Effector CD8-positive, alpha-beta T cell (primary cell): ENCODE data around the gene ELOB.
"Not testable (repeated sequence)": the region's sequence is repeated elsewhere in the genome, so short reads cannot be mapped to it uniquely, and the experiment has no call there.

Source experiments
- DNase-seq: peaks from one replicate; lab custom pipeline; 2025; lab: John Stamatoyannopoulos, UW

ELOB gene

DNA sequence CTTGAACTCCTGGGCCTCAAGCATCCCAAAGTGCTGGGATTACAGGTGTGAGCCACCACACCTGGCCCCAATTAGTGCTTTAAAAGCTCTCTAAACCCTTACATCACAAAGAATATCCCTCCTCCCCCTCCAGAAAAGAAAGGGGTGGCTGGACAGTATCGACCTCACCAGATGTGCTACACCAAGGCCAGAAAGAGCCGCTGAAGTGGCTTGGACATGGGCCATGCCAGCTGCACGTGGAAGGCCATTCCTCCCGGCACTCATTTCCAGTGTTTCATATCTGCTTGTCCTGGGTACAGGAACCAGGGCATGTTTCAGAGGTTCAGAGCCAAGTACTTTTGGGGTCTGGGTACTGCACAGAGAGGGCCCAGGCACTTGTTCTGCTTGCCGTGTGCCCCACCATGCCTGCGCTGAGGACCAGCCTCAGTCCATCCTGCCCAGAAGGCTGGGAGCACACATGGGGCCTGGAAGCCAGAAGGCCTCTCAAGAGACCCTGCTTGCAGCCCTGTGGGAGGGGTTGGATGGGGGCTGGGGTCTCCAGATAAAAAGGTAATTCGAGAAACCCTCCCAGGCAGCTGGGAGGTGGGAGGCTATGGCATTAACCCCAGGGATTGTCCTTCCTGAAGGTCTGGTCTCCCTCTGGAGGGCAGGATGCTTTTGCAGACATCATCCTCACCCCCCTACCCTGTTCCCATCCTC is 28.2 kb downstream of the ELOB start:
- no peak for DNase-seq

DNA sequence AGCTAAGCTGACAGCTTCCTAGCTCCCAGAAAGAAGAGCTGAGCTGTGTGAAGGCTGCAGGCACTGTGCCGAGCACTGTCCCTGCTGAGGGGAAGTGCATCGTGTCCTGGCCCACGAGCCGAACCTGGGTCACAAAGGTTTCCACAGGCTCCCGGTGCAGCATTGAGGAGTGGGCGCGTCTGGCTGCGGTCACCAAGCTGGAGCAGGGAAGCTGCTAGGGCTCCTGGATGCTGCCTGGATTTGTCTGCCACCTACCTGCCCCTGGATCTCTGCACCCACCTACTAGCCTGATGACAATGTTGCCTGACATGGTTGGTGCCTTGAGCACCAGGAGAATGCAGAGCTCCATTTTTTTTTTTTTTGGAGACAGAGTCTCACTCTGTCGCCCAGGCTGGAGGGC is 31.1 kb downstream of the ELOB start:
- DNase-seq, result no peak

DNA sequence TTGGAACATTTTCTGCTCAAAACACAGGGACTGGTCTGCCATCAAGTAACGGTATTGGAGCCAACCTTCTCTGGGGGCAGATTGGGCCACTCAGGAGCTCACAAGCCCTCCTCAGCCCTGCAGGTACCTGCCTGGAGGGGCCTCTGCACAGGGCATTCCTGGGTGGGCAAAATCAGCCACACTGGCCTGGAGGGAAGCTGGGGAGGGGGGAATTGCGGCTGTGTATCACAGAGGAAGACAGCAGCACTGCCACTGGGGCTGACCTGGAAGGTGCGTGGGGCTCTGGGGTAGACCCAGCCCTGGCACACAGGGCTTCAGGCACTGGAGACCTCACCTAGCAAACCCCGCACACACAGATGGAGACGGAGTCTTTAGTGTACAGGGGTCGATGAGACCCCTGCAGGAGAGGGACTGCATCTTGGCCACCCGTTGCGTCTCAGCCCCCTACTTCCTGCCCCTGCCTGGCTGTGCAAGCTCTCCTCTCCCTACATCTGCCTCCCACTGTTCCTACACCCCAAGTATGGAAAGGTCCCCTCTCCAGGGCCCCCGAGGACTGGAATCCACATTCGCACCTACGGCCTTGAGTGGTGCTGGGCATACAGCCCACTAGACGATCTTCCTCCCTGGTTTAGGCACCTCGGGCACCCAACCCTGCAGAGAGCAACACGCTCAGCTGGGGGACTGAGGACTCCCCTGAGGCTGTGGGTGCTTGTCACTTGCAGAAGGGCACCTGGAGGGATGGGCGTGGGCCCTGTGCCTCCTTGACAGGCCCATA is 31.8 kb downstream of the ELOB start:
- no peak for DNase-seq

DNA sequence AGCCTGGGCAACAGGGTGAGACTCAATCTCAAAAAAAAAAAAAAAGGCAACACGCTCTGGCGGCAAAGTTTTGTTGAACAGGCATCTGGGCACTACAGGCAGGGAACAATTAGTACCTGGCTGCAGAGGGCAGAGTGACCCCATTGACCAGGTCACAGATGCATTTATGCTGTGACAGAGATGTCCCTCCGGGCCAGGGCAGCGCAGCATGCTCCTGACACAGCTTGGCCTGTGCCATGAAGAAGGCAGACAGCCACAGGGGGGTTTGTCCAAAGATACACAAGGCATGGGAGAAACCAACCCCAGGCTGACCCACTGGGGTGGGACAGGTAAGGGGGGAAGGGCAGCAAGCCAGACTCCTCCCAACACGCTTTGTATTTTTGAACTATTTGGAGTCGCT is 32.4 kb downstream of the ELOB start:
- no peak for DNase-seq

DNA sequence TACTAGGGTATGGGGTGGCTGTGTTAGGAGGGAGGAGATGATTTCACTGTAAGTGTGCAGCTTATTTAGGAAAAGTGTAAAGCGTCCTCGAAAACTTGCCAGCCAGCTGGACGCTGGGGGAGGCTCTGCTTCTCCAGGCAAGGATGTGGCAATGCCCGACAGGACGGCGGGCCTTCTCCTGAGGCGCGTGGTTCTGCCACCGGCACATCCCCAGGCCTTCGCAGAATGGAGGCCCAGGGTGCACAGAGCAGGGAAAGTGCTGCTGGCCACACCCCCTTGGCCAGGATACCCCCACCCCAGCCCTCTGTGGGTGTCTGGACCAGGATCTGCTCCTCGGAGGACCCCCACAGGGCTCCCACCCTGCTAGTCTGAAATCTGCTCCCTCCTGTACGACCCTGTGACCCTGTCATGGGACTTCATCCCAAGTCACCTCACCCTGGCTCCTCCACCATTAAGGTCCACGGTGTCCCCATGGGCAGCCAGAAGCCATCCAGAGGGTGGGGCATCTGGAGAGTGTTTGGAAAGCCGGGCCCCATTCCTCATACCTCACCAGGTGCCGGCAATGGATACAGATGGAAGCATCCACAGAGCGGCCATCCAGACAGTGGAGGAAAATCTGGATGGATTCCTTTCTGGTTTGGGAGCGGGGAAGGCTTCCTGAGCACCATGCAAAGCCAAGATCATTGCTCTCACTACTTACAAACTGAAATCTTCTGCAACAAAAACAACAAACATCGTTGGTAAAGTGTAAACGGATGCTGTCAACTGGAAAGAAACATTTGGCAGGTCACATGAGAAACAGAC is 33.9 kb downstream of the ELOB start:
- no peak for DNase-seq

DNA sequence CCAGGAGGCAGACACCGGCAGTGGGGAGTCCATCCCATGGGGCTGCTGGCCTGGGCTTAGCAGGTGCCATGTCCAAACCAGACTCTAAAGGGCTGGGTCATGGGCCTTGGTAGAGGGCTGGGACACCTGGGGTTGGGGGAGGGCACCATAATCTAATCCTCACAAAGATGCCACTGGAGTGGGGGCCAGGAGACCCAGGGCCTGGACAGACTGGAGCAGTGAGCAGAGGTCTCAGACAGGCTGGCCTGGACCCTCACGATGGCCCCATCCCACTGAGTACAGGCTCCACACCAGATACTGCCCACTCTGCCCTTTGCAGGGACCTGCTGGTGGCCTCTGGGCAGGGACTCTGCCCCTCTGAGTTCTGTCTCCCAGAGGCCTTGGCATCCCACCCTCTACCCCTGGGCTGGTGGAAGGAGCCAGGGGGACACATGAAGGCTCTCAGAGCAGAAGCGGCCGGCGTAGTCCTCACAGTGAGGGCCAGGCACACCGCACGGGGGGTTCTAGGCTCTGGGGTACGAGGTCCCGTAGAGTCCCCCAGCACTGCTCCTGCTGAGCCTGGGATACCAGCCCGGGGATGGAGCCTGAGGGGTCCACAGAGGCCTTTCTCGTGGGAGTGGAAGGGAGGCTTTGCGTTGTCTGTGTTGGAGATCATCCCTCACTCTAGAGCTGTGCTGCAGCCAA is 34.6 kb downstream of the ELOB start:
- no peak for DNase-seq

DNA sequence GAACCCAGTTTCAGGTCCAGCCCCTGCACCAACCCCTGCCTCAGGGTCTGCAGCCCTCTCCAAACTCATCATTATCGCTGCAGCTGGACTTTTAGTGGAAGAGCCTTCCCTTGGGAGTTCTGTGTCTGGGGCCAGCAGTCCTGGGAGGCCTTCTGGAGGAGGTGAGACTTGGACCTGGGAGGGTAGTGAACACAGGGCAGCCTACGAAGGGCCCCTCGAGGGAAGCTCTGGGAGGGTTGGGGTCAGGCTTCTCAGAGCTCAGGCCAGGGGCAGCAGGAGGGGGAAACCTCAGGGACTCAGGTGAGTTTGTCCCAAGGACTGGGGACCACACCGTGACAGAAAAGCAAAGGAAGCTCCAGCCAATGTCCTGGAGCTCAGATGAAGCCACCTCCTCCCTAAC is 35.9 kb downstream of the ELOB start:
- no peak for DNase-seq

DNA sequence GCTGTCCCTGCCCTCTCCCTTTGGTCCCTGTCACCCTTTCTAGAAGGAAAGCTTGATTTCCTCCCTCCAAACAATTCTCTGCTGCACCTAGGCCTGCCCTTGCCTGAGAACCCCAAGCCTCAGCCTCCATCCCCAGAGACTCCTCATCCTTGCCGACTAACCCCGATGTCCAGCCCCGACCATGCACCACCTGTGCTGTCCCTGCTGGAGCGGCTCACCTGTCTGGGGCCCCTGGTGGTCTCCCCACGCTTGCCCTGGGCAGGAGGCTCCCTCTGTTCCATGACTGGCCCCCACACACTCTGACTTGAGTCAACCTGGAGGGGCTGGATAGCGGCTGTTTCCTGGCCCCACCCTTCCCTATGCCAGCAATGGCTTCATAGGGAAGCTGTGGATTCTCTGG is 36.6 kb downstream of the ELOB start:
- no peak for DNase-seq

DNA sequence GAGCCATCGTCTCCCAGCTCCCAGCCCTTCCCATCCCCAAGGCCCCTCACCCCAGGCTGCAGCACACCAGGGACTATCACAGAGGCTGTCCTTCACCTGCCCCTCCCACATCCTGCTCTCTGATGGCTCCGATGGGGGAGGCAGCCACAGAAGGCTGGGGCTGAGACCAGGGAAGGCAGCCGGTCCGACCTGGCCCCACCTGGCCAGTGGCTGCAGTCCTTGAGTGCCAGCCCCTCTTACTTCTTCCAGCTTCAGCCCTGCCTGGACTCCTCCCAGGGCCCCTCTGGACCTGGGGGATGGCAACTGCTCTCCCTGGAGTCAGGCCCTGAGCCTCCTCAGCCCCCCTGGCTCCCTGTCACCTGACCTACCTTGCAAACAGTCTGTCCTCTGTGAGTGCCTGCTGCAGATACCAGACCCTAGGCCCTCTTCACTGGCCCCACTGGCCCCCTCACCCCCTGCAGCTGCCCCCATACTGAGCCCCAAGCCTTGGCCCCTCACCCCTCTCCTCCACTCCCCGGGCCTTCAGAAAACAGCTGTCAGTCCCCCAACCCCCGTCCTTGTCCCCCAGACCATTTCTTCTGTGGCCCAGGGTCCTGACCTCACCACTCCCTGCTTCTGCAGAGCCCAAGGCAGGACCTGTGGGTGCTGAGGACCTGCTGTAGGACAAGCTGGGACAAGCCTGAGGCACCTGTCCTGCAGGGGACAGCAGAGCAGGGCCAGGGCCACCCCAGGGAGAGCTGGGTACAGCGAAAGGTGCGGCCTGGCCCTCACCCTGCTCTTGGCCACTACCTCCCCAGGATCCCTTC is 37.3 kb downstream of the ELOB start:
- DNase-seq, result no peak

DNA sequence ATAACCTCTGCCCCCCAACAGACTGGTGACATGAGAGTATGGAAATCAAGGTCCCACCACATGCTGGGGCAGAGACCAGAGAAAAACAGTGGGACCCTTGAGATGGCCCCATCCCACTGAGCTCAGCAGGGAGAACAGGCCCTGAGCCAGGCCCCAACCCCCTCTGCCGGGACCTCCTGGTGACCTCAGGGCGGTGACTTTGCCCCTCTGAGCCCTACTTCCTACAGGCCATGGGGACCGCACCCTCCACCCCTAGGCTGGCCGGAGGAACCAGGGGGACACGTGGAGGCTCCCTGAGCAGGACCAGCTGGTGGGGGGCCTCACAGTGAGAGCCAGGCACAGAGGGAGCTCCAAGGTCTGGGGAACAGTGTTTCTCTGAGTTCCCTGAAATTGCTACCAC is 38.5 kb downstream of the ELOB start:
- DNase-seq, result no peak

DNA sequence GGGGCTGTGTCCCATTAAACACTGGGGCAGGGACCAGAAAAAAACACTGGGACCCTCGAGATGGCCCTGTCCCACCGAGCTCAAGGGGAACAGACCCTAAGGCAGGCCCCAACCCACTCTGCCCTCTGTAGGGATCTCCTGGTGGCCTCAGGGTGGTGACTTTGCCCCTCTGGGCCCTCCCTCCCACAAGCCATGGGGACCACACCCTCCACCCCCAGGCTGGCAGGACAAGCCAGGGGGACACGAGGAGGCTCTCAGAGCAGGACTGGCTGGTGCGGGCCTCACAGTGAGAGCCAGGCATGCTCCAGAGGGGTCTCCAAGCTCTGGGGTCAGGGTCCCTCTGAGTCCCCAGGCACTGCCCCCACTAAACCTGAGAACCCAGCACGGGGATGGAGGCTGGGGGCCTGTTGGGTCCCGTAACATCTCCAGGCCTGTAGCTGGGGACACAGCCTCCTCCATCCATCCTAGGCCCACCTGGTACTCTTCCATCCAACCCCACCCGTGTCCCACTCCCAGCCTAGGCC is 39.1 kb downstream of the ELOB start:
- DNase-seq, result no peak

DNA sequence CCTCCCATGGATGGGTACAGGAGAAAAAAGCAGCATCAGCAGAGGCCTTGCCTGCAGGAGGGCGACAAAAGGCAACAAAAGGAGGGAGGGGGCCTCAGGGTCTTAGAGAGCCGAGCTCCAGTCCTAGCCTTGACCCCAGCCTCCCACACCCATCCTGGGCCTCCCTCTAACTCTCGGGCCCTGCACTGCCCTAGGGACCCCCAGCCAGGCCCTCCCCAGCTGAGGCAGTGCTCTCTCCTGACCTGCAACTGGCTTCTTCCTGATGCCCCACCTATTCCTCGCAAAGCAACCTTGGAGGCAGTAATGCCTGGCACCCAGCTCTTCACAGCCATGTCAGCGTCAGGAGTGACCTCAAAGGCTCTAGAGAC is 39.9 kb downstream of the ELOB start:
- no peak for DNase-seq

DNA sequence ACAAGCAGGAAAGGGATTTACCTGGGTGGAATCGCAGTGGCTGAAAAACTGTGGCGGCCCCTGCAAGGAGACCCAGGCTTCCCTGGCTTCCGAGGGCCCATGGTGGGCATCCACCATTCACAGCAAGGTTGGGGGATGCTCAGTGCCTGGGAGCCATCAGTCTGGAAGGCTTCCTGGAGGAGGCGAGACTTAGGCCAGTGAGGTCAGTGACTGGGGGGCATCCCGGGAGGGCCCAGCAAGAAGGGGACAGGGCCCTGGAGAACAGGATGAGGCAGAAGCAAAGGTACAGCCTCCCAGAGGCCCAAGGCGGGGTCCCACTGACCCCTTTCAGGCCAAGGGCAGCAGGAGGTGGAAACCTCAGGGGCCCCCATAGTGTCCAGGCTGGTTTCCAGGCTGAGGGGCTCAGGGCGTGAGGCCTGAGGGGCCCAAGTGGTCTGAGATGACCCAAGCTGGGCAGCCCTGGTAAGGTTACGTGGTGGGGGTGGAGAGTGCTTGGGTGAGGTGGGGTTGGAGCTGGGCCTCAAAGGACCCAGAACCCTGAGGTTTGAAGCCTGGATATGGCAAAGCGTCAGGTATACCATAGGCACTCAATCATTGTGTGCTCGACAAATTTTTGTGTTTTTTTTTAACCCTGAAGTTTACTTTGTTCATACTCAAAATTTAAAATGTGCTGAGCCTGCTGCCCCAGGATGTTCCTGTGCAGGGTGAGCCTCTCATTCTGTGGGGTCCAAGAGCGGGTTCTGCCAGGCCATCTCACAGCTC is 40.4 kb downstream of the ELOB start:
- DNase-seq, result no peak

DNA sequence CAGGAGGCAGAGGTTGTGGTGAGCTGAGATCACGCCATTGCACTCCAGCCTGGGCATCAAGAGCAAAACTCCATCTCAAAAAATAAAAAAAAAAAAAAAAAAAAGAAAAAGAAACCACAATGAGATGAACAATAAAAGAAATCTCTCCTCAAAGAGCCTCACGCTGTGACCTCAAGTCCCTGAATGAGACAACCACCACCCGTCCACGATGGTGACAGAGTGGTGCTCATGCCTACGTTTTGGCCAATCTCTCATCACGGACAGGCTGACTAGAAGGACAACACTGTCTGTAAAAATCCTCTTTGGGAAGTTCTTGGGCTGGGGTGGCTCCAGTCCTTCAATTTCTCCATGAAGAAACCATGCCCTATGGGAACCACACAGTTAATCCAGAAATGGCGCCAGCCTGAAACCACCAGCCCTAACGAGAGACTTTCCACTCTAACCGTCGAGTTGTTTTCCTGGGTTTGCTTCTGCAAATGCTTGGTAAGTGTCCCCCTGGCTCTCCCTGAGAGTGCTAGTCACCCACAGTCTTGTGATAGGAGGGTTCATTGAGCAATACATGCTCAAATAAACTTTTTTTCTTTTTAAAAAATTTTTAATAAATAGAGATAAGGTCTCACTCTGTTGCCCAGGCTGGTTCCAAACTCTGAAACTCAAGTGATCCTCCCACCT is 42.1 kb downstream of the ELOB start:
- no peak for DNase-seq

DNA sequence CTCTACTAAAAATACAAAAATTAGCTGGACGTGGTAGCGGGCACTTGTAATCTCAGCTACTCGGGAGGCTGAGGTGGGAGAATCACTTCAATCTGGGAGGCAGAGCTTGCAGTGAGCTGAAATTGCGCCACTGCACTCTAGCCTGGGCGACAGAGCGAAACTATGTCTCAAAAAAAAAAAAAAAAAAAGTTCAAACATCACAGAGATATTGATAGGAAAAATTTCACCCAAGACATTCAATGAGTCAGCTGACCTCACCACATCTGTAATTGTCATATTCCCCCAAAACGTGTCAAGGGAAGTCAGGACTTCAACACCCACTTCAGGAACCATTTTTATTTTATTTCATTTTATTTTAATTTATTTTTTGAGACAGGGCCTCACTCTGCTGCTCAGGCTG is 49.0 kb downstream of the ELOB start:
- no peak for DNase-seq

DNA sequence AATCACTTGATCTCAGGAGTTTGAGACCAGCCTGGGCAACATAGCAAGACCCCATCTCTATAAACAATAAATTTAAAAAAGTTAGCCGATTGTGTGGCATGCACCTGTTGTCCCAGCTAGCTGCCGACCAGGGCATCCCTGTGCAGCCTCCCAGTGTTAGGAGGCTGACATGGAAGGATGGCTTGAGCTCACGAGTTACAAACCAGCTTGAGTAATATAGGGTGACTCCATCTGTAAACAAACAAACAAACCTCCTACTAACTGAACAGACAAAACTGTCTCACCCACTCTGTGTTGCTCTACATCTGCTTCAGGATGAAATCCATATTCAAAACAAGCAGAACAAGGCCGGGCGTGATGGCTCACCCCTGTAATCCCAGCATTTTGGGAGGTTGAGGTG is 50.2 kb downstream of the ELOB start:
- no peak for DNase-seq

DNA sequence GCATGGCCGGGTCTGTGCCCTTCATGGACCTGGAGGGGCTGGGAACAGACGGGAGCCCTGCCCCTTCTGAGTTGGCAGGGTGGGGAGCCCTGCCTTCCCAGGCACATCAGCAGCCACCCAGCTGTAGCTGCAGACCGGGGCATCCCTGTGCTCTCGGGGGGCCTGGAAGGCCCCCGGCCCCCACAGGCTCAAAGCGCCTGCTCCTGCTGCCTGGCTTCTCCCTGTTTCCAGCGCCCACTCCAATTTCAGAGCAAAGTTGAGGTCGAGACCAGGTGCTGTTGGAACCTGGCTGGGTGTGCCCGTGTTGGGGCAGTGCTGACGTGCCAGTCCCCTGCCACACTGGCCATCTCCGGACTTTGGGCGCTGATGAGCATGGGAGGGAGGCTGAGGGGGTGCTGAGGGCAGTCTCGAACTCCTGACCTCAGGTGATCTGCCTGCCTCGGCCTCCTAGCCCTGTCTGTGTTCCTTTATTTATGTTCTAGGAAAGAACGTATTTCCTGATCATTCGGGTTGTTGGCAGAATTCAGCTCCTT is 52.2 kb downstream of the ELOB start:
- no peak for DNase-seq

DNA sequence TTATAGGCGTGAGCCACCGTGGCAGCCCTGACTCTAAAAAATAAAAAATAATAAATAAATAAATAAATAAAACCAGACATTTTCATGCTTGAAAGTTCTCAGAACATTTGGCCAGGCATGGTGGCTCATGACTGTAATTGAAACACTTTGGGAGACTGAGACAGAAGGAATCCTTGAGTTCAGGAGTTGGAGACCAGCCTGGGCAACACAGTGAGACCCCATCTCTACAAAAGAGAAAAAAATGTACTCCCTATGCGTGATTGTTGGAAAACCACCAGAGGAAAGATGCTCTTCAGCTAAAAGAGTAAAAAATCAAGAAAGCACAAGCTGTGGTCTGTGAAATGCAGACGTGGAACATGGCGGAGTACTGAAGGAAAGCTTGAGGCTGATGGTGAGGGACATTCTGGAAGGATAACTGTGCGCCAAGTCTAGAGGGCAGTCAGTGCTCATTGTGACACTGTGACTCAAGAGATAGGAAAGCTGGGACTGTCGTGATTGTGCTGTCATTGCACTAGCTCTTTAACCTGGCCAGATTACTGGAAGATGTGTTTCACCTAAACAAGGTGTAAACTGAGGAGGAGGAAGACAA is 52.9 kb downstream of the ELOB start:
- DNase-seq, result no peak

DNA sequence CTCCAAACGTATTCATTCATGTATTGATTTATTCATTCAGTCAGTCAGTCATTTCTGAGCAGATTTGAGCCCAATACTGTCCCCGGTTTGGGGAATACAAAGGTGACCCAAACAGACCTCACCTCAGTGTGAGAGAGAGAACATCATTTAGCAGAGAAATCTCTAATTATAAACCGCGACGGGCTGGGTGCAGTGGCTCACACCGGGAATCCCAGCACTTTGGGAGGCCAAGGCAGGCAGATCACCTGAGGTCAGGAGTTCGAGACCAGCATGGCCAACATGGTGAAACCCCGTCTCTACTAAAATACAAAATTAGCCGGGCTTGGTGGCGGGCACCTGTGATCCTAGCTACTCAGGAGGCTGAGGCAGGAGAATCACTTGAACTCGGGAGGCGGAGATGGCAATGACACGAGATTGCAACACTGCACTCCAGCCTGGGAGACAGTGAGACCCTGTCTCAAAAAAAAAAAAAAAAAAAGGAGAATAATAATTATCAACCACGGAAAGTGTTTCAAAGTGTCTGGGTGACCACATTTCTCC is 55.4 kb downstream of the ELOB start:
- DNase-seq, result not testable (repeated sequence)
